GM18907 (cell line): Measurements from ENCODE around the gene PHF3.
A peak's percentile ranks its signal among the peaks of the same experiment; 100 is the strongest.

Experiments used
- ATAC-seq: cut with Tn5 transposase; IDR thresholded peaks from one replicate; pipeline ENCODE4 v1.9.1; 2021; ENCODE audit warnings: mild to moderate bottlenecking, moderate library complexity; ENCODE audit not compliant: unreplicated experiment

Gene PHF3

GRCh38 chr6:63640062-63640461 lies 4.5 kb downstream of the PHF3 start:
- ATAC-seq = no peak

- no peak for ATAC-seq
Measured at GRCh38 chr6:63643862-63644261, 8.3 kb downstream of the PHF3 start.

GRCh38 chr6:63644668-63645326 lies 9.2 kb downstream of the PHF3 start:
- ATAC-seq = no peak

GRCh38 chr6:63649269-63649668 lies 13.7 kb downstream of the PHF3 start:
- ATAC-seq = no peak

GRCh38 chr6:63649847-63650265 lies 14.3 kb downstream of the PHF3 start:
- ATAC-seq = no peak

- ATAC-seq = no peak
Measured at GRCh38 chr6:63652980-63653379, 17.4 kb downstream of the PHF3 start.

GRCh38 chr6:63660757-63661156 lies 25.2 kb downstream of the PHF3 start:
- ATAC-seq = no peak

GRCh38 chr6:63661769-63662168 lies 26.2 kb downstream of the PHF3 start:
- ATAC-seq = no peak

- no peak for ATAC-seq
Measured at GRCh38 chr6:63663147-63663955, 27.7 kb downstream of the PHF3 start.

GRCh38 chr6:63663956-63664281 lies 28.3 kb downstream of the PHF3 start:
- ATAC-seq = no peak

- no peak for ATAC-seq
Measured at GRCh38 chr6:63671098-63671754, 35.6 kb downstream of the PHF3 start.

- no peak for ATAC-seq
Measured at GRCh38 chr6:63672582-63673129, 37.1 kb downstream of the PHF3 start.

- ATAC-seq = no peak
Measured at GRCh38 chr6:63673692-63674091, 38.1 kb downstream of the PHF3 start.

GRCh38 chr6:63674635-63675034 lies 39.0 kb downstream of the PHF3 start:
- no peak for ATAC-seq

- no peak for ATAC-seq
Measured at GRCh38 chr6:63675138-63675537, 39.5 kb downstream of the PHF3 start.

GRCh38 chr6:63676412-63677114 lies 41.0 kb downstream of the PHF3 start:
- no peak for ATAC-seq

GRCh38 chr6:63677282-63677681 lies 41.7 kb downstream of the PHF3 start:
- no peak for ATAC-seq

GRCh38 chr6:63683071-63683603 lies 47.5 kb downstream of the PHF3 start:
- no peak for ATAC-seq

- ATAC-seq = peak; percentile 88
Measured at GRCh38 chr6:63685446-63686379, 50.1 kb downstream of the PHF3 start.

GRCh38 chr6:63689421-63689820 lies 53.8 kb downstream of the PHF3 start:
- ATAC-seq = no peak
